GM12875 (cell line): ENCODE data around the gene LMOD3.

Source experiments
- H3K4me3 ChIP-seq: one replicate; pipeline ENCODE4 v1.5.1; 2011; ENCODE audit warnings: low read depth, low read length, control low read depth
- CTCF ChIP-seq: IDR thresholded peaks from 2 replicates; pipeline ENCODE4 v1.5.1; 2011; ENCODE audit warnings: low read depth, mild to moderate bottlenecking, control low read depth, inconsistent platforms, low read length, moderate library complexity, borderline replicate concordance; ENCODE audit not compliant: insufficient read depth

The LMOD3 gene

GRCh38 chr3:69142090-69142489, 19.7 kb upstream of the LMOD3 start:
- TF ChIP-seq CTCF, result no peak
- no peak overlapping the region for H3K4me3 ChIP-seq

GRCh38 chr3:69141313-69141712, 18.9 kb upstream of the LMOD3 start:
- TF ChIP-seq CTCF, result no peak
- no peak overlapping the region for H3K4me3 ChIP-seq

GRCh38 chr3:69137412-69137811, 15.0 kb upstream of the LMOD3 start:
- no peak for TF ChIP-seq CTCF
- no peak overlapping the region for H3K4me3 ChIP-seq

GRCh38 chr3:69137005-69137404, 14.6 kb upstream of the LMOD3 start:
- no peak for TF ChIP-seq CTCF
- no peak overlapping the region for H3K4me3 ChIP-seq

GRCh38 chr3:69130689-69131088, 8.3 kb upstream of the LMOD3 start:
- no peak for TF ChIP-seq CTCF
- no peak overlapping the region for H3K4me3 ChIP-seq

GRCh38 chr3:69129531-69129930, 7.1 kb upstream of the LMOD3 start:
- no peak for TF ChIP-seq CTCF
- H3K4me3 ChIP-seq, result no peak overlapping the region

- no peak for TF ChIP-seq CTCF
These were observed 6.1 kb upstream of the LMOD3 start for GRCh38 chr3:69128509-69128908.

More at GRCh38 chr3:69128509-69128908, 6.1 kb upstream of the LMOD3 start:
- no peak overlapping the region for H3K4me3 ChIP-seq
